ENCODE data around the gene SLC22A7. TPM values are rescaled to one million over a fixed set of nuclear protein-coding genes. Genes with fewer than 3 reads are reported as not detected.

Gene SLC22A7
- total and polyA plus RNA-seq, 2 experiments from 2014 or later = 0.31 TPM; not detected in 1

GRCh38 chr6:43271944-43272343, 26.1 kb upstream of the SLC22A7 start (continued):
- TF ChIP-seq ZNF462 (CRISPR knock-in tag; IDR thresholded peaks at IDR 0.05) (no peak), ZNF114 (CRISPR knock-in tag; IDR thresholded peaks at IDR 0.05) (no peak), JUNB (IDR thresholded peaks at IDR 0.05; ENCODE audit: unreplicated experiment) (no peak), STAT1 (IDR thresholded peaks at IDR 0.05; ENCODE audit: unreplicated experiment) (no peak), EZH2 (IDR thresholded peaks at IDR 0.05; ENCODE audit: low read depth, unreplicated experiment) (no peak)

GRCh38 chr6:43273707-43274106, 24.4 kb upstream of the SLC22A7 start:
- Mint-ChIP-seq H3K4me1 (peaks cover 45% of the 10 kb centered on the region), H3K27me3 (ENCODE audit: insufficient read depth, low read depth, poor library complexity) (peaks cover 60% of the 10 kb centered on the region), H3K4me3 (no peak overlapping the region), H3K36me3 (ENCODE audit: low read depth) (no peaks in the 10 kb centered on the region), H3K27ac (no peak overlapping the region), H3K9me3 (no peaks in the 10 kb centered on the region)
- no peak overlapping the region for H3K4me2 ChIP-seq
- H3K27me3 ChIP-seq (ENCODE audit: insufficient read depth) = peaks cover 84% of the 10 kb centered on the region
- H4K20me1 ChIP-seq (replicated peaks; ENCODE audit: insufficient read depth) = no peaks in the 10 kb centered on the region
- no peak overlapping the region for H3K4me3 ChIP-seq
- no peaks in the 10 kb centered on the region for H3K36me3 ChIP-seq (ENCODE audit: insufficient read depth)
- H3K27ac ChIP-seq (ENCODE audit: low read depth) = no peak overlapping the region
- H3K4me1 ChIP-seq (ENCODE audit: insufficient read depth) = peaks cover 25% of the 10 kb centered on the region
- no peaks in the 10 kb centered on the region for H3K79me2 ChIP-seq (replicated peaks; ENCODE audit: insufficient read depth)
- ATAC-seq = no peak
- no peak for DNase-seq (ENCODE audit: low spot score)
- no peak overlapping the region for H2AFZ ChIP-seq
- no peaks in the 10 kb centered on the region for H3K9me2 ChIP-seq (ENCODE audit: insufficient read depth)
- no peaks in the 10 kb centered on the region; the same call in 1 of the 2 replicates for H3F3A ChIP-seq (replicated peaks; ENCODE audit: low read depth)
- TF ChIP-seq EZH2 (IDR thresholded peaks at IDR 0.05; ENCODE audit: low read depth, unreplicated experiment) = no peak
- no peak for TF ChIP-seq ZNF331 (CRISPR knock-in tag; IDR thresholded peaks at IDR 0.05; ENCODE audit: low read depth)
- TF ChIP-seq CREB1 (CRISPR knock-in tag; IDR thresholded peaks at IDR 0.05; ENCODE audit: low read depth) = no peak
- no peak for TF ChIP-seq ZNF114 (CRISPR knock-in tag; IDR thresholded peaks at IDR 0.05)
- no peak for TF ChIP-seq JUNB (IDR thresholded peaks at IDR 0.05; ENCODE audit: unreplicated experiment)
- no peak for TF ChIP-seq STAT1 (IDR thresholded peaks at IDR 0.05; ENCODE audit: unreplicated experiment)
- TF ChIP-seq NANOG (IDR thresholded peaks at IDR 0.05; ENCODE audit: borderline replicate concordance) = no peak
- TF ChIP-seq, protein P1, sequence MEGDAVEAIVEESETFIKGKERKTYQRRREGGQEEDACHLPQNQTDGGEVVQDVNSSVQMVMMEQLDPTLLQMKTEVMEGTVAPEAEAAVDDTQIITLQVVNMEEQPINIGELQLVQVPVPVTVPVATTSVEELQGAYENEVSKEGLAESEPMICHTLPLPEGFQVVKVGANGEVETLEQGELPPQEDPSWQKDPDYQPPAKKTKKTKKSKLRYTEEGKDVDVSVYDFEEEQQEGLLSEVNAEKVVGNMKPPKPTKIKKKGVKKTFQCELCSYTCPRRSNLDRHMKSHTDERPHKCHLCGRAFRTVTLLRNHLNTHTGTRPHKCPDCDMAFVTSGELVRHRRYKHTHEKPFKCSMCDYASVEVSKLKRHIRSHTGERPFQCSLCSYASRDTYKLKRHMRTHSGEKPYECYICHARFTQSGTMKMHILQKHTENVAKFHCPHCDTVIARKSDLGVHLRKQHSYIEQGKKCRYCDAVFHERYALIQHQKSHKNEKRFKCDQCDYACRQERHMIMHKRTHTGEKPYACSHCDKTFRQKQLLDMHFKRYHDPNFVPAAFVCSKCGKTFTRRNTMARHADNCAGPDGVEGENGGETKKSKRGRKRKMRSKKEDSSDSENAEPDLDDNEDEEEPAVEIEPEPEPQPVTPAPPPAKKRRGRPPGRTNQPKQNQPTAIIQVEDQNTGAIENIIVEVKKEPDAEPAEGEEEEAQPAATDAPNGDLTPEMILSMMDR (conservative IDR thresholded peaks at IDR 0.05; ENCODE audit: low read depth in 2 of 2) = no peak
- no peak for TF ChIP-seq REST (IDR thresholded peaks at IDR 0.05; ENCODE audit: unreplicated experiment)
